ENCODE data around the gene PROX1.

Gene PROX1

DNA sequence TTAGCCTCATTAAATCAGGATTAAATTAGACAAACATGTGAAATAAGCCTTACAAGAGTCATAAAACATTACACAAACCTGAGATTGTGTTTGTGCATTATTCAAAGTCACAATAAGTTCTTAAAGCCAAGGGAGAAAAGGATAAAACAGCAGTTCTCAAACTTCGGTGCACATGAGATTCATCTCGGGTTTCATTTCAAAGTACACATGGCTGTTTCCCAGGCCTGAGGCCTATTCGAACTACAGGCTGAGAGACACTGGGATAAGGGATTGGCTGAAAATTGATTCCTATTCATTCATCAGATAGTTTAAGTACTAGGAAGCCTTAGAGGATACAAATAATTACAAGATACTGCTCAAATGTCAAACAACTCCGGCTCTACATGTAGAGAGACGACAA is 35.9 kb upstream of the PROX1 start:
- no peak for DNase-seq (ENCODE audit: low spot score)
- in situ Hi-C loops (cut with MboI; ENCODE audit: low sequenced_read_pairs, unreplicated experiment): no loop called here
- TF ChIP-seq, protein P1, sequence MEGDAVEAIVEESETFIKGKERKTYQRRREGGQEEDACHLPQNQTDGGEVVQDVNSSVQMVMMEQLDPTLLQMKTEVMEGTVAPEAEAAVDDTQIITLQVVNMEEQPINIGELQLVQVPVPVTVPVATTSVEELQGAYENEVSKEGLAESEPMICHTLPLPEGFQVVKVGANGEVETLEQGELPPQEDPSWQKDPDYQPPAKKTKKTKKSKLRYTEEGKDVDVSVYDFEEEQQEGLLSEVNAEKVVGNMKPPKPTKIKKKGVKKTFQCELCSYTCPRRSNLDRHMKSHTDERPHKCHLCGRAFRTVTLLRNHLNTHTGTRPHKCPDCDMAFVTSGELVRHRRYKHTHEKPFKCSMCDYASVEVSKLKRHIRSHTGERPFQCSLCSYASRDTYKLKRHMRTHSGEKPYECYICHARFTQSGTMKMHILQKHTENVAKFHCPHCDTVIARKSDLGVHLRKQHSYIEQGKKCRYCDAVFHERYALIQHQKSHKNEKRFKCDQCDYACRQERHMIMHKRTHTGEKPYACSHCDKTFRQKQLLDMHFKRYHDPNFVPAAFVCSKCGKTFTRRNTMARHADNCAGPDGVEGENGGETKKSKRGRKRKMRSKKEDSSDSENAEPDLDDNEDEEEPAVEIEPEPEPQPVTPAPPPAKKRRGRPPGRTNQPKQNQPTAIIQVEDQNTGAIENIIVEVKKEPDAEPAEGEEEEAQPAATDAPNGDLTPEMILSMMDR (IDR thresholded peaks at IDR 0.05; ENCODE audit: borderline replicate concordance, control extremely low read depth, extremely low read depth, insufficient read depth, missing control alignments): no peak

DNA sequence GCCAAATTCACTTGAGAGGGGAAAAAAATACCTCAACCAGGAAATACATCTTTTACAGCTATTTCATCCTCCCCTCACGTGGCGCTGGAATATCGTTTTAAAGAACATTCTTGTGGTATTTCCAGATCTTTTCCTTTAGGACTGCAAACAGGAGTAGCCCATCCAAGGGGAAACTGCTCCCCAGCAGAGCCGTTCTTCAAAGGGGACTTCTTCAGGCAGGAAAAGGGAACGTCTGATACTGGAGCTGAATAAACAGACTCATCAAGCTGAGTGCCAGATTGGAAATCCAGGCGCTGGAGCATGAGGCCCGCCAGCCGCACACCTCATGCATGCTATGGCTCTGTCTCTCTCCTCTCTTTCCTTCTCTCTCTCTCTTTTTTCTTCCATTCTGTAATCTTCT is 34.0 kb upstream of the PROX1 start:
- no peak for DNase-seq (ENCODE audit: low spot score)
- TF ChIP-seq, protein P1 (IDR thresholded peaks at IDR 0.05; ENCODE audit: borderline replicate concordance, control extremely low read depth, extremely low read depth, insufficient read depth, missing control alignments): no peak
- in situ Hi-C loops (cut with MboI; ENCODE audit: low sequenced_read_pairs, unreplicated experiment): no loop called here

DNA sequence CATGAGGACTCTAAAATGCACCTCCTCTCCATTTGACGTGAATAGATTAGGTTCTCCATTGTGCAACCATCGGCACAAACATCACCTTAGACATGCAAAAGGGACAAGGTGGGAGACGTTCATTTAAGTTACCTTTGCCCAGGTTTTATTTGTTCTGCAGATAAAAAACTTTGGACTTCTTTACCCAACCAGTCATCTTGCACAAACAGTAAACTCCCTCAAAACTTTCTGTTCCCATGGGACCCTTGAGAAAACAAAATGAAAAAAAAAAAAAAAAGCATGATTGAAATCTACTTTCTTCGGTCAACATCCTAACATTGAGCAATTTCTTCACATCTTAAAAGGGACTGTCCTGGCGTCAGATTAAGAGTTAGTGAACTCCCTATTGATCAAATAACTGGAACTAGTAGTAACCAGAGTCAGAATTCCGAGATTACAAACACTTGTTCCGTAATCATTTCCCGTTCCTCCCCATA is 31.4 kb upstream of the PROX1 start:
- in situ Hi-C loops (cut with MboI; ENCODE audit: low sequenced_read_pairs, unreplicated experiment): no loop called here
- DNase-seq (ENCODE audit: low spot score): no peak
- TF ChIP-seq, protein P1 (IDR thresholded peaks at IDR 0.05; ENCODE audit: borderline replicate concordance, control extremely low read depth, extremely low read depth, insufficient read depth, missing control alignments): no peak

DNA sequence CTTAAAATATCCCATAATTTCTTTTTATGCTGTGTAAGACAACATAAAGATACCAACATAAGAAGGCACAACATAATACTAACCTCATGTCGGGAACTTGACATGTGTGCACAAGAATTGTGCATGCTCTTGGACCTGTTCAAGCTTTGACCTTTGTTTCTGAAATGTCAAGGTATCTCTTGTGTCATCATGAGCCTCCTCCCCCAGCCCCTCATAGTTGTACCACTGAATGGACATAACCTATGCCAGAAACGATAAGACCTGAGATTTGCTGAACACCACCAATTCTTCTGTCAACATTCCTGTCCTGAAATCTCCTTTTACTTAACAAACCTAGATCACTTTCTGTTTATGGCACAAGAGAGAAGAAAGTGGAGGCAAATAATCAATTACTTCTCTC is 29.4 kb upstream of the PROX1 start:
- in situ Hi-C loops (cut with MboI; ENCODE audit: low sequenced_read_pairs, unreplicated experiment): no loop called here

DNA sequence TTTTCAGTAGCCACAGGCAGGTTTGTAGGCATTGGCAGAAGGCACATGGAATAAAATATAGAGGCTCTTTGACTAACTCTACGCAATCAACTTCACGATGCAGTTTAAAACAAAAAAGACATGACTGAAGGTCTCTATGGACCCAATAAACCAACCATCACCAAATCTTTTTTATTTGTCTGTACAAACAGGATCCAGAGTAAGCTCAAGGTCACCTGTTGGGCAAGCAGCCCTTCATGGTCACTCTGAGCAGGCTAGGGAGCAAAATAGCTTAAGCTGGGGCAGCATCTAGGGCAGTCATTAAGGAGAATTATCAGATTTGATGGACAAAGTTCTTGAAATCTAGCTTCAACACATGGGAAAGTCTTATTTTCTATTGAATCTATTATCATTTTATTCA is 26.8 kb upstream of the PROX1 start:
- in situ Hi-C loops (cut with MboI; ENCODE audit: low sequenced_read_pairs, unreplicated experiment): loop anchor here (10.0 kb wide), 1 partner anchor 64 kb away; no protein-coding TSS in a partner anchor
- TF ChIP-seq, protein P1 (IDR thresholded peaks at IDR 0.05; ENCODE audit: borderline replicate concordance, control extremely low read depth, extremely low read depth, insufficient read depth, missing control alignments): no peak

More for the DNA sequence above, 29.4 kb upstream of the PROX1 start:
- TF ChIP-seq, protein P1 (IDR thresholded peaks at IDR 0.05; ENCODE audit: borderline replicate concordance, control extremely low read depth, extremely low read depth, insufficient read depth, missing control alignments): no peak
- DNase-seq (ENCODE audit: low spot score): no peak

DNA sequence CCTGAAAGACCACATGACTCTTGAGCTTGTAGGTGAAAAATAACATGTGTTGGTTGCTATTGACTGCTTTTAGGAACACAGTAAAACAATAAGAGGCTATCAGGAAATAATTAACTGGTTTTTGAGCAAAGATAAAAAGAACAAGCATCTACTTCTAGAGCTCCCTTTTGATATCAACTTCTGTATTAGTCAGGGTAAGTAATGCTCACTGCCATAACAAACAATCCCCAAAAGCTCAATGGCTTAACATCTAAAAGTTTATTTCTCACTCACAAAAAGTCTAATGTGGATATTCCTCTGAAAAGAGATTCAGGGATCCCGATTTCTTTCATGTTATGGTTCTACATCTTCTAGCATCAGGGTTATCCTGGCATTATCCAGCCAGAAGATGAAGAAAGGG is 25.3 kb upstream of the PROX1 start:
- TF ChIP-seq, protein P1 (IDR thresholded peaks at IDR 0.05; ENCODE audit: borderline replicate concordance, control extremely low read depth, extremely low read depth, insufficient read depth, missing control alignments): no peak
- DNase-seq (ENCODE audit: low spot score): no peak
- in situ Hi-C loops (cut with MboI; ENCODE audit: low sequenced_read_pairs, unreplicated experiment): loop anchor here (10.0 kb wide), 1 partner anchor 62 kb away; no protein-coding TSS in a partner anchor

More for the DNA sequence above, 26.8 kb upstream of the PROX1 start:
- DNase-seq (ENCODE audit: low spot score): no peak
